AG10803 (cell line): Measurements from ENCODE around the gene GRM8.

Experiments used
- DNase-seq: peaks from one replicate; pipeline ENCODE4 v3.0.0; 2010; ENCODE audit warnings: low read depth
- H3K4me3 ChIP-seq: 2 replicates; pipeline ENCODE4 v1.5.1; 2011; ENCODE audit warnings: mild to moderate bottlenecking, low read length, control low read depth
- TF ChIP-seq, protein P1 (sequence below): conservative IDR thresholded peaks from 2 replicates; pipeline ENCODE4 v1.5.1; 2011; ENCODE audit warnings: mild to moderate bottlenecking, low read length, control low read depth, inconsistent platforms

Gene GRM8

DNA sequence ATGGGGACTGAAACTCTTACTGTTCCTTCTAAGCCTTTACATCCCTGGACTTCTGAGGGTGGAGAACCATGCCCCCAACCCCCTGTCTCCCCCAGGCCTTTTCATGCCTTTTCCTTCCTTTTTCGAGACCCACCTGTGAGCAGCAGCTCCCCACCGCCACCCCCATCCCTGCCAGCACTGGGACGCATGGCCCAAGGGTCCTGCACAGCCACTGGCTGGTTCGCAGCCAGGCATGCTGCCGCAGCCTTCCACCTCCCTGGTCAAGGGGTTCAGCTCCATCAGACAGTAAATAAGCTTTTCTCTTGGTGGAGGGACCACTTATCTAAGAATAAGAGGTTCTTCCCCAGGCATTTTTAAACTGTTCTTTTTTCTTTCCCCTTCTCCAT lies 584.4 kb downstream of the GRM8 start:
- no peak for DNase-seq
- H3K4me3 ChIP-seq, result no peak overlapping the region
- TF ChIP-seq, protein P1, sequence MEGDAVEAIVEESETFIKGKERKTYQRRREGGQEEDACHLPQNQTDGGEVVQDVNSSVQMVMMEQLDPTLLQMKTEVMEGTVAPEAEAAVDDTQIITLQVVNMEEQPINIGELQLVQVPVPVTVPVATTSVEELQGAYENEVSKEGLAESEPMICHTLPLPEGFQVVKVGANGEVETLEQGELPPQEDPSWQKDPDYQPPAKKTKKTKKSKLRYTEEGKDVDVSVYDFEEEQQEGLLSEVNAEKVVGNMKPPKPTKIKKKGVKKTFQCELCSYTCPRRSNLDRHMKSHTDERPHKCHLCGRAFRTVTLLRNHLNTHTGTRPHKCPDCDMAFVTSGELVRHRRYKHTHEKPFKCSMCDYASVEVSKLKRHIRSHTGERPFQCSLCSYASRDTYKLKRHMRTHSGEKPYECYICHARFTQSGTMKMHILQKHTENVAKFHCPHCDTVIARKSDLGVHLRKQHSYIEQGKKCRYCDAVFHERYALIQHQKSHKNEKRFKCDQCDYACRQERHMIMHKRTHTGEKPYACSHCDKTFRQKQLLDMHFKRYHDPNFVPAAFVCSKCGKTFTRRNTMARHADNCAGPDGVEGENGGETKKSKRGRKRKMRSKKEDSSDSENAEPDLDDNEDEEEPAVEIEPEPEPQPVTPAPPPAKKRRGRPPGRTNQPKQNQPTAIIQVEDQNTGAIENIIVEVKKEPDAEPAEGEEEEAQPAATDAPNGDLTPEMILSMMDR, result no peak

DNA sequence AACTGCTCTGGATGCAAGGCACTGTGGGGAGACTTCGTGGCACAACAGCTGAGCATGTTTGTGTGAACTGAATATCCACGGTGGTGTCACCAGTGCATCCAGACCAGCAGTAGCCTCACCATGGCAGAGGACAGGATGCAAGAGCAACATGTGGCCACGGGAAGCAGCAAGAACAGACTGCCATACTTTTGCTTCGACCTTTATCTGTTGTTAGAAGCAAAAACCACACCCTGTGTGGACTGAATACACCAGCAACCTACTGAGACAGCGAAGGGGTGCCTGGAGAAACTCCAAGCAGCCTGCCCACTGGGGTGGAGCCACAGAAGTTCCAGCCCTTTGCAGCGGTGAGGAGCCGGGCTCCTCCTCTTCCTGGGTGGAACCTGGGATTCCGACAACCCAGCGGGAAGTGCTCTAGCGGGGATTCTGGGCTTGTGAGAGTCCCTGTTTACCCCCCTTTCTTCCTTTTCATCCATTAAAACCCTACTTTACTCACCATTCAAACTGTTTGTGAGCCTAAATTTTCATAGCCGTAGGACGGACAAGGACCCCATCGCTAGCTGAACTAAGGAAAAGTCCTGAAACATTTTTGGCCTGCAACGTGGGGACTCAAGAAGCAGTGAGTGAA lies 584.9 kb downstream of the GRM8 start:
- H3K4me3 ChIP-seq, result no peak overlapping the region
- no peak for DNase-seq
- TF ChIP-seq, protein P1, result no peak

DNA sequence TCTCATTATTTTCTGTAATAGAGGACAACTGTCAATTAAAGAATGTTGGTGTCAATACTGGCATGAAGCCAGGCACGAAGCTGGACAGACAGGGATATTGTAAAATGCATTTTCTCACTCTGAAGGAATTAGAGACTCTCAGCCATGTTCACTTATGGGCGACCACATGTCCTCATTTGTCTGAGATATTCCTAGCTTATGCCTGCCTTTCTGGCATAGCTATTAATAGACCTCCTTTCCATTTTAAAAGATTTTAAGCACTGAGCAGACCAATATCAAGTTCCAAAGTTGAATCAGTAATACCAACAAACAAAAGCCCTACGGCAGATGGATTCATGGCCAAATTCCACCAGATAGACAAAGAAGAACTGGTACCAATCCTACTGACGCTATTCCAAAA lies 589.9 kb downstream of the GRM8 start:
- DNase-seq, result no peak
- TF ChIP-seq, protein P1, result no peak
- H3K4me3 ChIP-seq, result no peak overlapping the region

DNA sequence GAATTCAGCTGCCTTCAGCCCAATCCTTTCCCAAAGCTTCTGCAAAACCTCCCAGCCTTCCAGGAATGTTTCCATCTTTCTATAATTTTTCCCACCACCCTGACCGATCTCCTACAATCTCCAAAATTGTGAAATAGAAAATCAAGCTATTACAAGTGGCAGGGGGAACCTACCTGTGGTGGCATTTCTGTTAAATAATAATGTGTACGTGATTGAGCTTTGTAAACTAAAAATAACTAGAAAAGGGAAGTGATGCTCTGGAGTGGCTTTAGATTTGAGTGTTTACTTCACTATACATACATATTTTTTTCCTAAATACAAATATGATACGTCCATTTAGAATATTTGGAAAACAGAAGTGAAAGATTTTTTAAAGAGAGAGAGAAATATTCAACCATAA lies 593.6 kb downstream of the GRM8 start:
- H3K4me3 ChIP-seq, result no peak overlapping the region
- DNase-seq, result no peak
- TF ChIP-seq, protein P1, result no peak

DNA sequence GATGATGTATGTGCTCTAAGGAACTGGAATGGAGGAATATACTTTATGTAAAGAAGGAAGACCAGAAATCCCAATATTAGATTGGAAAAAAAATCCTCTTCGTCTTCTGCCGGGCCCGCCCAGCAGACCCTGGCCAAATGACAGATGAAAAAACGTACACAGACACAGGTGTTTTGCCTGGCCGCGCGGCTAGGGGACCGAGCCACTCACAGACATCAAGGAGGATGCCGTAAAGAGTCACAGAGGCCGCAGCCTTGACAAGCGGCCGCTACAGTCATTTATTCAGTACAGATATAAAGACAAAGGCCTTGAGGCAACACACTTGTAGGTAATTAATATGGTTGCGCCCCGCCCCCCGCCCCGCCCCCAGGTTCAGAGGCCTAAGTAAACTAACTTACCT lies 594.1 kb downstream of the GRM8 start:
- no peak overlapping the region for H3K4me3 ChIP-seq
- TF ChIP-seq, protein P1, result no peak
- DNase-seq, result no peak

DNA sequence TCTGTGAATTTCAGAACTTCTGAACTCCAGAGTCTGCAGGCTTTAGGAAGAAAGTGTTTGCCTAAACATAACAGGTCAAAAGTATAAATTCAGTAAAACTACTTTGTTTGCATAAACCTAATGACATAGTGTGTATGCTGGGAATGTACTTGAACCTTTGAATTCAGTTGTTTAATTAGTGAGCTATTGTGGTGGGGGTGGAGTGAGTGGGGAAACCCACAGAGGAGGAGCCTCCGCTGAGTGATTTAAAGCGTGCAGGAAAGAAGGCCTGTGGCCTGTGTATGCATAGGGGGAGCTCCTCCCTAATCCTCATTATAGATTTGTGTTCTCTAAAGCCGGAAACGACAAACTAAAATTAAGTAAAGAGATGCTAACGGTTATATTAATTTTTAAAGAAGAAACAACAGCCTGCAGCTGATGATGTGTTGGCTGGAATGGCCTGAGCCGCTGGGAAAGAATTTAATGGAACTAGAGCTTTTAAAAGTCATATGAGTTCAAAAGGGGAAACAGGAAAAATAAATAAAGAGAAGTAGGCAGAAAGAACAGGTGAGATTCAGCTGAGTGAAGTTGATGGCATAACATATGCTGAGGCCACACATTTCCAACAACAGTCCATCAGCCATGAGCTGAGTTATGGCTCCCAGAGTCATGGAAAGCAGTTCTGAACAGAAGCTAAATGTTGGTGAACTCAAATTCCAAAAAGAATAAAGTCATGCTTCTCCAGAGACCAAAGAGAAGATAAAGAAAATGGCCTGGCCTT lies 595.0 kb downstream of the GRM8 start:
- DNase-seq, result no peak
- TF ChIP-seq, protein P1, result no peak
- no peak overlapping the region for H3K4me3 ChIP-seq

DNA sequence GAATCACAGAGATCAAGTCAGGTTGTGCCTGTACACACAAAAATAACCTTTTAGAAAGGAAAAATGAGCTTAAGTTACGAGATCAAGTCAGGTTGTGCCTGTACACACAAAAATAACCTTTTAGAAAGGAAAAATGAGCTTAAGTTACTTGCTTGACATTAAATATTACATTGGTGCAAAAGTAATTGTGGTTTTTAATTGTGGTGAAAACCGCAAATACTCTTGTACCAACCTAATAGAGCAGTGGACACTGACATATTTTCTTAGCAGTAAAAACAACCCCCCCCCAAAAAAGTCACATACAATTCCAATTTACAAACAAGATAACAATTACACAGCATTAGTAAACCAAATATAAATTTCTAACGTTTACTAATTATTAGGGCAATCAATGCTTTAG lies 595.6 kb downstream of the GRM8 start:
- DNase-seq, result no peak
- H3K4me3 ChIP-seq, result no peak overlapping the region
- TF ChIP-seq, protein P1, result no peak
